Left renal pelvis (tissue), 4 donors: ENCODE results near the gene KCTD12. TPM values are rescaled to one million over a fixed set of nuclear protein-coding genes. Genes with fewer than 3 reads are reported as not detected.

Source experiments
- DNase-seq, 4 donors: peaks; one replicate each; pipeline ENCODE4 v3.0.0-alpha.2; 2013; ENCODE audit warnings: low read depth in 4 of 4, low spot score in 3 of 4
- polyA plus RNA-seq, 4 donors: library from polyadenylated mRNA; unstranded; fragments of 120-200 nt; gene quantifications; one replicate each; pipeline ENCODE4 v1.2.1, GENCODE V29; 2013; ENCODE audit not compliant: insufficient read length in 4 of 4

The KCTD12 gene
- polyA plus RNA-seq, 4 donors: 90.1 to 218 (median 121) TPM

DNA sequence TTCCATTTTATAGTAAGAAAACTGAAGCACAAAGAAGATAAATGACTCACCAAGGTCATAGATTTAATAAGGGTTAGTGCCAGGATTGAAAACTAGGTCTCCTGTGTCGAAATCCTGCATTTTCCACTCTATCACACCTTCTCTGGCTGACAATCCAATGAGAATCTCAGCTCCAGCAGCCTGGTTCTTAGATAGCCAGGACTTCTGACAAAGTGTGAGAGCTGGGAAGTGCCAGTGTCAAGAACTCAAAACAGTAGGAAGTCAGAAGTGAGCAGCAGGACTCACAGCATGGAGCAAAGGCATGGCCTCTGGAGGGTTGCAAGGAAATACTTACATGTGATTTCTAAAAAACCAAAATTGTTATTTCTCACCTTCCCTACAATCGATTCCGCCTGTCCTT is 24.3 kb downstream of the KCTD12 start:
- DNase-seq: no peak

DNA sequence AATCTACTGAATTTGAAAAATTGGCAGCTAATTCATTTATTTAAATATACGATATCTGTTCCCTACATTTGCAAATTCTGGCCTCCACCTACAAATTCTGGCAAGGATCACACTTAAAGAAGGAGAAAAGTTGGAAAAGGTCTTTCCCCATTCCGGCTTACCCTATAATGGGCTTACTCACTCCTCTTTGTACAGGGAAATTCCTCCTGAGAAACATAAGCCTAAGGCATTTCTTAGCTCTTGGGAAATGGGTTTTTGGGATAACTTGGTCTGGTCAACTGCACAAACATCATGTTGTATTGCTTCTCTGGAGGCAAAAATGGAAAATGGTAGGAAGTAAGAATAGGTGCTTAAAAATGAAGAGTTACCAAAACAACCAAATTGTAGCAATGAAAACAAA is 25.5 kb downstream of the KCTD12 start:
- DNase-seq: no peak

DNA sequence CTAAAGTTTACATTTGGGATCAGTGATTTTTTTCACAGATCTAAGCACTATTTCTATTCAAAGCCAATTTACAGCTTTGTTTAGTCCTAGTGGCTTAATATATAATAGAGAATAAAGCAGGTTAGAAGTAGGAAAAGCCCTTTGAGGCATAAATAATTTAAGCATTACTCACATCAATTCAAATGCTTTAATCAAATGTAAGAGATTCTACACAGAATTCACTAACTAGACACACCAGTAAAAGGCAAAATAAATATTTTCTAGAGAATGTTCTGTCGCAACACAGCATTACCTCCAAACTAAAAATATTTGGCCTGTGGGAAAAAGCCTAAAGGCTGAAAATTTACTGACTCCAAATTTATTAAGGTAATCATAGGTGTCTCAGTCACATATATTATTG is 31.3 kb downstream of the KCTD12 start:
- no peak for DNase-seq

DNA sequence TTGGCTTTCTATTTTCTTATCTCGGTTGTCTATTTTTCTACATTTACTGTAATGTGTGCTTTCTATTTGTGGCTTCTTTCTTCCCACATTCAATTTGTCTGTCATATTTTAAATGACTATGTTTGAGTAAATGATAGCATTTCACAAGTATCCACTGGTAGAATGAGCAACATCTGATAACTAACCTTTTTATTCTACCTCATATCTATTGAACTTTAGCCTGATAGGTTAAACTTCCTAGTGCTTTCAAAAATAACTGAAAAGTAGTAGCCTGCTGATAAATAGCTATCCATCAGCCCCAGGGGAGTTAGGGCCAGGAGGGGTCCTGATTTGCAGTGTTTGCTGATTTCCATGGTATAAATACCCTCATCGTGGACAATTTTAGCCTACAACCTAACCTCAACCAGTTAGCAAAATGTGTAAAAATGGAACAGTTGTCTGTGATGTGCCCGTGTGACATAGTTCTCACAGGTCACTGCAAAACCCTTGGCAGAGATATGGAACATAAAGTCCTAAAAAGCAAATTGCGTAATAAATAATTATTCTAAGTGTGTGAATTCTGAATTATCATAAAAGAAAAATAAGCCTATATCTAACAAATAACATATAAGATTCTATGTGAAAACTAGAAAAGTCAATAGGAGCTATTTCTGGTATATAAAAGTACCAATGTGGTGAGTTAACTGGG is 32.1 kb downstream of the KCTD12 start:
- no peak for DNase-seq

DNA sequence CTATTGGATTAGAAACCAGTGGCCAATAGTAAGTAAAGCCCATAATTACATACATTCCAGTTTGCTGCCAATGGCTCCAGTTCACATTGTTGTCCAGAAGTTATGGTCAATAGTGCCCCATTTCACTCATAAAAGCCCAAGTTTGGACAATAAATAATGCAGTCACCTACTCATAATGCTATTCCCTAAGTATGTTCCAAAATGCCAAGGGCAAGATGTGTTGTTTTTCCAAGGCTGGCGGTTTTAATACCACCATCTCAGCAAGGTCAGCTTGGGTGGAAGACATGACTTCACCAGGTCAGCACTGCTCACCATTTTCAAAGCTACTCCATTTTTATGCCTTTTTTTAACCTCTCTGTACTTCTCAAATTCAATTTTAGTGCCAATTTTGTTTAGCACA is 32.7 kb downstream of the KCTD12 start:
- no peak for DNase-seq

DNA sequence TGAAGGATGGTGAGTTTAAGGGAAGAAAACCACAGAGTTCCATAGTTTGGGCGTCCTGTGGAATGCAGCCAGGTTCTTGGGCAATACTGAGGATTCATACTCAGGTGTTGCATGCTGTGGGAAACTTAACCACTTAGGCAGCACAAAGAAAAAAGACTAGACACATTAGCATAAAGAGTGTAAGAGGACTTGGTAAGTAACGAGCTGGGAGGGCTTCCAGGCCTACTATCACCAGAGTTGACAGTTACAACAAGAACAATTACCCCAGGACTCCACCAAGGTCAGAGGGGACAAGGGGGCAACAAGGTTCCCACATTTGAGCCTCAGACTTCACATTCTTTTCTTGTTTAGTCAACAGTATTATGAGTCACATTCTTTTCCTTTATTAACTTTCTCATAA is 33.2 kb downstream of the KCTD12 start:
- DNase-seq: no peak

DNA sequence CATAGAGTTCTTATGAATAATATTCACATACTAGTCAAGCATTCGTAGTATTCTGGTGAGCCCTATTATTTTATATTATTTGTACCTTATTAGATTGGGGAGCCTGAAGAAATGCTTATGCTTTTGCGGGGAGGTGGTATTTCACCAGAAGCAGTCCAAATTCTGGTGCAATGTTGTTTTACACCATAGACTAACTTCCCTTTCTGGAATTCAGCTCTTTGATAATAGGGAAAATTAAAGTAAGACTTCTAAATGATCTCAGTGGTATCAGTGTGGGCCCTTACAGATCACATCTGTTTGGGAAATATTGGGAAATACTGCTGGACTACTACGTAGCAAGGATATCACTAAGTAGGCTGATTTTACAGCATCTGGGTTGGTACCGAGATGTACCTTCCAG is 34.2 kb downstream of the KCTD12 start:
- DNase-seq: no peak

DNA sequence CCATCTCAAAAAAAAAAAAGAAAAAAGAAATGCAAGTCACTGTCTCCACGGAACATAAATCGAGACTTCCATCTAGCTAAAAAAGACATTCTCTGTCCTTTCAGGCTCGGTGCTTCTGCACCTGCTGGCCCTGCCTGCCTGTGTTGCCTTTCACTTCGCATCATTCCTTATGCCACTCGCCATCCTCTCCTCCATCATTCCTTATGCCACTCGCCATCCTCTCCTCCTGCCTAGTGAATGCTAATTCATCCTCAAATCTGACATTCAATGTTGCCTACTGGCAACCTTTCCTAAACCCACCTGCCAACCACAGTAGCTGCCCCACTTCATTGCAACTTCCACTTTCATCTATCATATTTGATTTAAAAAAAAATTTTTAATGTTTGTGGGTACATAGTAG is 36.7 kb downstream of the KCTD12 start:
- no peak for DNase-seq

DNA sequence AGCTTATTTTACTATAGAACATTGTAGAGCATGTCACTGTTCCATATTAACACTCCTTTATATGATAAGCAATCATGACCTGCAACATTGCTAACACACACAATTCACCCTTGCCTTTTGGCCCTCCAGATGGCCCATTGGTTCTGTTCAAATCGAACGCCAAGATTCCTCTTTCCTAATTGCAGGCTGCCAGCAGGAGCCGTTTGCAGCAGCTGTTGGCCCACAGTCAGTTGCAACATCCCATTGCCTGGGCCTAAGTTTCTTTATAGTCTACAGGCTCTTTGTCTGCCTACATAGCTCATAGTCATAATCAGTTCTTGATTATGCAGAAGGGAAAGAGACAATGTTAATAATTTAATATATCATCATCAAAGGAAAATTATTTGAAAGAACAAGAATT is 37.6 kb downstream of the KCTD12 start:
- no peak for DNase-seq

DNA sequence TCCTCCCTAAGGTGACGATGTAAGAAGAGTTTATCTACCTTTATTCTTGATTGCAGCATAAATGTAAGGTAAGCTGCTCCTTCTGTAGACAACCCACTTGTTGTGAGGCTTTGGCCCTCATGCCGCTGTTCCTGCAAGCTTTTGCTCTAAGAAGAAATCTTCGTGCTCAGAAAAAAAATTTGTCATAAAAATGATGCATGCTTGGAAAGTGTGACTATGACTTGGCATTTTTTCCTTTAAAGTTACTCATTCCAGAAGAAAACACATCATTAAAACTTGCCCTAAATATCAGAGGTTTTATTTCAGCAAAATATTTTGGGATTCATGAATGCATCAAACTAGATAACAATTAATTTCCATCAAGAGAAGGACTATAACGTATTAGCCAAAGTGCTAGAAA is 39.8 kb downstream of the KCTD12 start:
- no peak for DNase-seq

DNA sequence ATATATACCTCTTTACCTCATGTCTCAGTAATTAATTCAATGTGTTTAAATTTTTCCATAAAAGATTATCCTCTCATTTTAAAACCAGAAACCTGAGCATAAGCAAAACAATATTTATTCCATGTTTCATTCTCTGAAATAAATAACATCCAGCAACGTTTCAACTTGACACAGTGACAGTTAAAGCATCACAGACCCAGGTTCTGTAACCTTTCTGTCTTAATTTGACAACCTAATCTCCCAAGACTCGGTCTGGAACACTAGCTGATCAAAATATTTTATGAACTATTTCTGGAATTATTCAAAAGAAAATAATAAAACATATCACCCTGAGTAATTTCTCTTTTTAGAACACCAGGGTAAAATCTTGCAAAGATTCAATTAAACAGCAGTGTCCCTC is 40.3 kb downstream of the KCTD12 start:
- DNase-seq: no peak

DNA sequence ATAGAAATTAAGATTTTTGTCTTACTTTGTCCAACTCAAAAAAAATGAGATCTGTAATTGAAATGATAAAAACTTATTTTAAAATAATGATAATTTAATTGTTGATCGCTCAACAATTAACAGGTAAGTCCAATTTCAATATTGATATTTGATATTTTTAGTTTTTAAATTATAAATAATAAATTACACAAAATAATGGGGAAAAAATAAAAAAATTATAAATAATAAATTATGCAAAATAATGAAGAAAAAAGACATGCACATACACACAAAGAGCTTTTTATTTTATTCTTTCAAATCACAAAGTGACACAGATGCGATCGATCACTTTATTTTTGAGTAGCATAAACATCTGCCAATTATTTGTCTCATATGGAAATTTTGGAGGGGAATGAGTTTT is 40.8 kb downstream of the KCTD12 start:
- DNase-seq: no peak

DNA sequence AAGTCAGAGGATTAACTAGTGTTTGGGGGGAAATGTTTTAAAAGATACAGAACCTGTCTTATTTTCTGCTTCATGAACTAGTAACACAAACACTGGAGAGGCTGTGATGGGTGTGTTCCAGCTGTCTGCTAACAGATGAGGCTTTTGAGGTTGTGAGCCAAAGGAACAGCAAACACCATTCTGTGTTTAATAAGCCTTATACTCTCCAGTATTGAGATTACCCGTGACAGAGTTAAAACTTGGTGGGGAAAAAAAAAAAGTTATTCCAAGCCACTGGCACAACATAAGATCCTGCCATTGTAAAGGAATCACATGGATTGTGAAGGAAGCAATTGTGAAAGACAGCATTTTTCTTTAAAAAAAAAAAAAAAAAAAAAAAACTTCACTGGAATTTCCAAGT is 48.4 kb downstream of the KCTD12 start:
- no peak for DNase-seq

DNA sequence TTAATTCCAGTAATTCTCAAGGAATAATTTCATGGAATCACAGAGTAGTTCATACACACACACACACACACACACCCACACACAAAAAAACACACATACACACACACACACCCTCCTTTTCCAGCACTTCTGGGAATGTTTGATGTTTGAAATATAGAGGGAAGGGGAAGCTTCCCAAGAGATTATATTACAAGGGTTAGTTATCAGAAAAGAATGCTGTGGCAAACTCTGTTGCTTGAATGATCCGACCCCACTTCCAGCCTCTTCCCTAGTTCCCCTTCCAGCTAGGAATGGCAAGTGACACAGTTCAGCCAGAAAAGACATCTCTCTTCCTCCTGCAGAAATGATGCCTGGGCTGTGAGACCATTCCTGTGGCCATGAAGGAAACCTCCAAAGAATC is 49.9 kb downstream of the KCTD12 start:
- DNase-seq: no peak

DNA sequence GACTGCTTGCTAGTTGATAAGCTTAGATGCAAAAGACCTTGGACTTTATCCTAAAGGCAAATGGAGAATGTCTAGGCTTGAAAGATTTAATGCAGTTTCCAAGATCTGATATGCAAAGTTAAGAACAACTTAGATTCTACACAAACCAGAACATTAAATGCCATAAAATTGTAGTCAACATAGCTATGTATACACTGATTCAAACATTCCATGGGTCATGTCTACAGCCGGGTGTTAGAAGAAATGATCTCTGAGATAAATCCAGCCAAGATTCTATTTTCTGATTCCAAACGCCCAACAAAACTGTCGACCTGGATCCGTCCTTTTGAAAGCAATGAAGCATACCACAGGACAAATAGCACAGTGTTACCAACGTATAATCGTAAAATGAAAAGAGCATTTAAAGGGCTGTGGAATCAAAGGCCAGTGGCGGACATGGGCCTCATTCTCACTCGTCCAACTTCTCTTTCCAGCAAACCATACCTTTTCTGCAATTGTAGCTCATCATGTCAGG is 52.7 kb downstream of the KCTD12 start:
- no peak for DNase-seq

DNA sequence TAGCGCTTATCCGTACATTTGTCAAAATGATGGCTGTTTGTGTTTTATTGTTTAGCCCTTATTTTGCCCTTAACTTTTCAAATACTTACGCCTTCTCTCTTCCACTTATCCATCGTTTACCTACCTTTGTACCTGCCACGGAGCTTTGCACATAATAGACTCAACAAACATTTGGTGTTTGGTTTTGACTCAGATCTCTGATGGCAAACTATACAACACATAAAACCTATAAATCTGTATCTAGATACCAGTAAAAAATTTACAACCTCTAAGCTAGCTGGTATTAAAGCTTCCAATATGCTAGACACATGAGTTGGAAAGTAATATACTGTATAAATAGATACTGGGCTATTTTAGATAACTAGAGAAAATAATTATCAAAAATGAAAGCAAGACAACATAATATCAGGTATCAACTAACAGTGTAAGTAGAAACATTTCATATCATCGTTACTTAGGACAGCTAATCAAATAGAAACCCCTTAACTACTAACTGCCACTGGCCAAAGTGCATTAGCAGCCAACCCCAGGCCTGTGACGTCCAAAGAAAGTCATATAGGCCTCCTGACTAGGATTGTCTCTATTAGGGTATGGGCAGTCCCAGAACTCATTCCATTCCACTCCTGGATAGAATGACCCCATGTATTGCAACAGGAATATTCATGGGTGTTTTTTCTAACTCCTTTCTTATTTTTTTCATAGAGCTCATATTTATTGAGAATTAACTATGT is 53.8 kb downstream of the KCTD12 start:
- DNase-seq: no peak

DNA sequence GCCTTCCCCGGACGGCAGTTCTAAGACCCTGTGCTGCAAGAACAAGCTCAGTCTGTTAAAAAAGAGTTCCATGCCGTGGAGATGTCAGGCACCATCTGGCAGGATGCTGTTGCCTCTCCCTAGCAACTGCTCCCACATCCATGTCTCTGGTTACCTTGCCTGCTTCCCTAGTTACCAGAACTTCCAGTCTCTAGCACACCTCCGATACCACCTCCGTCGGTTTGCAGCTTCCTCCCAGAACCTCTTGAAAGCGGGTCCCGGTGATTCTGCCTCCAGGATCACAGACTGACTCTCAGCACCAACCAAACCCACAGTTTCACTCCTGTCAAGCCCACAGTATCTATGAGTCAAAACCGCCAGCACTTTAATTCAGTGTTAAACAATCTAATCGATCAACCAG is 55.4 kb downstream of the KCTD12 start:
- DNase-seq: no peak

Other genes with a start within 250 kb of the KCTD12 start
- gene ACOD1, start 62.1 kb upstream of the KCTD12 start, polyA plus RNA-seq: not detected
- 10 to 100 TPM; 40.6 to 57.4 (median 47.3) TPM for gene CLN5, start 105.7 kb upstream of the KCTD12 start, polyA plus RNA-seq
- gene FBXL3, start 140.8 kb upstream of the KCTD12 start, polyA plus RNA-seq: 10 to 100 TPM; 61.2 to 79.2 (median 66.1) TPM